CD4-positive, CD25-positive, alpha-beta regulatory T cell (primary cell): ENCODE measurements around the gene RBM44. TPM values are rescaled to one million over a fixed set of nuclear protein-coding genes. Genes with fewer than 3 reads are reported as not detected.

Experiments
- ATAC-seq, 2 donors: fragments of 150-1000 bp; cut with Tn5 transposase; one replicate each; pipeline ENCODE4 v1.10.0; 2021; ENCODE audit warnings: low read depth in 2 of 2, moderate number of reproducible peaks in 2 of 2, moderate library complexity in 1 of 2
- DNase-seq, 3 donors: peaks; one replicate each; pipeline versions ENCODE4 v3.0.0 to v3.0.0-alpha.2; 2012 to 2022; ENCODE audit warnings: mixed read lengths in 1 of 3
- H3K27ac ChIP-seq: one replicate; pipeline ENCODE4 v1.7.0; 2013; ENCODE audit warnings: mild to moderate bottlenecking, low read length; ENCODE audit not compliant: insufficient read depth, poor library complexity, severe bottlenecking
- H3K27me3 ChIP-seq: one replicate; pipeline ENCODE4 v1.7.0; 2013; ENCODE audit warnings: low read length; ENCODE audit not compliant: control insufficient read depth, insufficient read depth
- H3K36me3 ChIP-seq: one replicate; pipeline ENCODE4 v1.7.0; 2013; ENCODE audit warnings: mild to moderate bottlenecking, low read length, moderate library complexity; ENCODE audit not compliant: control insufficient read depth, insufficient read depth
- H3K4me1 ChIP-seq: 2 replicates; pipeline ENCODE4 v1.7.0; 2013; ENCODE audit warnings: mild to moderate bottlenecking, low read length; ENCODE audit not compliant: insufficient read depth, control insufficient read depth, poor library complexity, severe bottlenecking
- H3K4me3 ChIP-seq: one replicate; pipeline ENCODE4 v1.7.0; 2013; ENCODE audit warnings: low read depth, mild to moderate bottlenecking, low read length, moderate library complexity
- H3K9me3 ChIP-seq, 2 experiments: 1 replicate in 1 of 2; 2 replicates in 1 of 2; pipeline ENCODE4 v1.7.0; 2013; ENCODE audit warnings: low read length in 2 of 2, mild to moderate bottlenecking in 1 of 2, moderate library complexity in 1 of 2; ENCODE audit not compliant: control insufficient read depth in 2 of 2
- H3K27ac Mint-ChIP-seq, 3 donors: one replicate each; pipeline ENCODE4 v1.8.0; 2020 to 2022; ENCODE audit warnings: mild to moderate bottlenecking in 3 of 3, mixed read lengths in 3 of 3, moderate library complexity in 2 of 3
- H3K27me3 Mint-ChIP-seq: one replicate; pipeline ENCODE4 v1.8.0; 2022; ENCODE audit warnings: mild to moderate bottlenecking, mixed read lengths
- H3K36me3 Mint-ChIP-seq: one replicate; pipeline ENCODE4 v1.8.0; 2020; ENCODE audit warnings: mixed read lengths
- H3K4me1 Mint-ChIP-seq, 4 donors: one replicate each; pipeline ENCODE4 v1.8.0; 2020 to 2022; ENCODE audit warnings: mixed read lengths in 4 of 4, mild to moderate bottlenecking in 1 of 4
- H3K4me3 Mint-ChIP-seq, 4 donors: one replicate each; pipeline ENCODE4 v1.8.0; 2020 to 2022; ENCODE audit warnings: mild to moderate bottlenecking in 4 of 4, mixed read lengths in 4 of 4, moderate library complexity in 3 of 4
- H3K9me3 Mint-ChIP-seq, 7 donors: one replicate each; pipeline ENCODE4 v1.8.0; 2020 to 2022; ENCODE audit warnings: mixed read lengths in 7 of 7, mild to moderate bottlenecking in 3 of 7, moderate library complexity in 2 of 7
- polyA plus RNA-seq, 4 donors: library from polyadenylated mRNA; unstranded; fragments of 300-500 nt; fragmentation: Illumina TruSeq; gene quantifications; one replicate each; pipeline ENCODE4 v1.2.3, GENCODE V29; 2021
- total RNA-seq: library from RNA; stranded (reverse); gene quantifications from one replicate; pipeline ENCODE4 v1.2.3, GENCODE V29; 2022

Gene RBM44
- total and polyA plus RNA-seq, 5 donors from 2014 or later, result 0.21 to 4.5 (median 0.28) TPM; not detected in 2

DNA sequence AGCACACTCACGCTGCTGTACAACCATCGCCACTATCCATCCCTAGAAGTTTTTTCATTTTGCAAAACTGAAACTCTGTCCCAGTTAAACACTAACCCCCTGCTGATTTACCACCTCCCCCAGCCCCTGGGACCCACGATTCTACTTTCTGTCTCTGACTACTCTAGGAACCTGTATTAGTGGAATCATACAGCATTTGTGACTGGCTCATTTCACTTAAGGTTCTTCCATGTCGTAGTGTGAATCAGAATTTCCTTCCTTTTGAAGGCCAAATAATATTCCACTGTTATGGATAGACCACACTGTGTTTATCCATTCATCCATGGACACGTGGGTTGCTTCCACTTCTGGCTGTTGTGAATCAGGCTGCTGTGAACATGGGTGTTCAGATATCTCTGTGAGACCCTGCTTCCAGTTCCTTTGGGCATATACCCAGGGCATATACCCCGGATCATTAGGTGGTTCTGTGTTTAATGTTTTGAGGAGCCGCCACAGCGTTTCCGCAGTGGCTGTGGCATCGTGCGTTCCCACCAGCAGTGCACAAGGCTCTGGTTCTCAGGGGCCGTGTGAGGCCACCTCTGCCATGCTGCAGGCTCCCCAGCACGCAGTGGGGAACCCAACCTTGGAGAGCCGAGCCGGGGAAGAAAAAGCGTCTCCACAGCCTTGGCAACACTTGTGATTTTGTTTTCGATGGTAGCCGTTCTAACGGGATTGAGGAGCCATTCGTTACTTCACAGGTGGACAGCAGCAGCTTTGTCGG is 70.9 kb downstream of the RBM44 start:
- ATAC-seq, result no peak
- H3K9me3 Mint-ChIP-seq, result no peaks in the 10 kb centered on the region

GRCh38 chr2:237870126-237870525 is 71.5 kb downstream of the RBM44 start:
- Histone ChIP-seq H3K36me3 (no peaks in the 10 kb centered on the region), H3K9me3 (no peaks in the 10 kb centered on the region), H3K4me1 (no peaks in the 10 kb centered on the region), H3K27ac (no peak overlapping the region), H3K4me3 (no peak overlapping the region), H3K27me3 (no peaks in the 10 kb centered on the region)
- ATAC-seq (no peak), DNase-seq (no peak)
- Mint-ChIP-seq H3K9me3 (no peaks in the 10 kb centered on the region), H3K4me1 (peaks cover 0 to 16% (median 3%) of the 10 kb centered on the region in 4 donors), H3K36me3 (no peaks in the 10 kb centered on the region), H3K4me3 (no peak overlapping the region), H3K27me3 (peaks cover 43% of the 10 kb centered on the region), H3K27ac (peak overlapping the region in 1 of 3 donors; percentile 82)

More for the DNA sequence above, 70.9 kb downstream of the RBM44 start:
- Mint-ChIP-seq H3K27ac (peak overlapping the region in 1 of 3 donors; percentile 48), H3K4me3 (no peak overlapping the region), H3K36me3 (no peaks in the 10 kb centered on the region), H3K27me3 (peaks cover 43% of the 10 kb centered on the region), H3K4me1 (peaks cover 0 to 16% (median 3%) of the 10 kb centered on the region in 4 donors)
- no peak overlapping the region for H3K4me3 ChIP-seq
- H3K9me3 ChIP-seq, result no peaks in the 10 kb centered on the region
- H3K4me1 ChIP-seq, result no peaks in the 10 kb centered on the region
- no peaks in the 10 kb centered on the region for H3K27me3 ChIP-seq
- no peaks in the 10 kb centered on the region for H3K36me3 ChIP-seq
- DNase-seq, result no peak
- no peak overlapping the region for H3K27ac ChIP-seq

GRCh38 chr2:237870754-237871651 is 72.4 kb downstream of the RBM44 start:
- Histone ChIP-seq H3K36me3 (no peaks in the 10 kb centered on the region), H3K4me3 (no peak overlapping the region), H3K27ac (no peak overlapping the region), H3K9me3 (no peaks in the 10 kb centered on the region), H3K4me1 (no peaks in the 10 kb centered on the region), H3K27me3 (no peaks in the 10 kb centered on the region)
- Mint-ChIP-seq H3K4me3 (no peak overlapping the region), H3K4me1 (peaks cover 0 to 16% (median 3%) of the 10 kb centered on the region in 4 donors), H3K36me3 (no peaks in the 10 kb centered on the region), H3K27ac (no peak overlapping the region), H3K27me3 (peaks cover 43% of the 10 kb centered on the region), H3K9me3 (no peaks in the 10 kb centered on the region)
- ATAC-seq (no peak), DNase-seq (no peak)

GRCh38 chr2:237872178-237872887 is 73.8 kb downstream of the RBM44 start:
- Mint-ChIP-seq H3K27me3 (peaks cover 42% of the 10 kb centered on the region), H3K4me3 (no peak overlapping the region), H3K27ac (no peak overlapping the region), H3K4me1 (peaks cover 0 to 16% (median 3%) of the 10 kb centered on the region in 4 donors), H3K36me3 (no peaks in the 10 kb centered on the region), H3K9me3 (no peaks in the 10 kb centered on the region)
- Histone ChIP-seq H3K36me3 (no peaks in the 10 kb centered on the region), H3K4me3 (no peak overlapping the region), H3K27me3 (no peaks in the 10 kb centered on the region), H3K9me3 (no peaks in the 10 kb centered on the region), H3K27ac (no peak overlapping the region), H3K4me1 (no peaks in the 10 kb centered on the region)
- DNase-seq (no peak), ATAC-seq (no peak)

DNA sequence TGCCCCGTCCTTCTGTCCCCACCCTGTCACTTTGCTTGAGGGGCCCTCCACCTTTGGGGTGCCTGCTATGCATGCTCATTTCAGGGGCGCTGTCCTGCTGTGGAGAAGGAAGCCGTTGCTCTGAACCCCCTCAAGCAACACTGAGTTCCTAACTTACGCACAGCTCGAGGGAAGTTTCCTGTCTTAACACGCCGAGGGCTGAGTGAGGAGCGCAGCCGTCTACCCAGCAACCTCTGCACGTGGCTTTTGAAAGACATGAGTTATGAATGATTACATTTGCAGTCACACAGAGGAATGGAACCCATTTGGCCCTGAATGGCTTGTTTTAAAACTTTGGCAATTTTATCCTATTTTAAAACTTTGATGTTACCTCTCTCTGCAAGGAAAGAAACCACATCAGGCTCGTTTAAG is 74.8 kb downstream of the RBM44 start:
- no peak overlapping the region for H3K4me3 ChIP-seq
- DNase-seq (peak in 1 of 3 donors; percentile 50), ATAC-seq (no peak)
- H3K27ac ChIP-seq, result no peak overlapping the region
- no peaks in the 10 kb centered on the region for H3K27me3 ChIP-seq
- no peaks in the 10 kb centered on the region for H3K4me1 ChIP-seq
- H3K36me3 ChIP-seq, result no peaks in the 10 kb centered on the region
- Mint-ChIP-seq H3K4me1 (peaks cover 0 to 16% (median 3%) of the 10 kb centered on the region in 4 donors), H3K4me3 (no peak overlapping the region), H3K9me3 (no peaks in the 10 kb centered on the region), H3K27me3 (peaks cover 34% of the 10 kb centered on the region), H3K27ac (peak overlapping the region in 1 of 3 donors; percentile 67), H3K36me3 (no peaks in the 10 kb centered on the region)
- no peaks in the 10 kb centered on the region for H3K9me3 ChIP-seq

DNA sequence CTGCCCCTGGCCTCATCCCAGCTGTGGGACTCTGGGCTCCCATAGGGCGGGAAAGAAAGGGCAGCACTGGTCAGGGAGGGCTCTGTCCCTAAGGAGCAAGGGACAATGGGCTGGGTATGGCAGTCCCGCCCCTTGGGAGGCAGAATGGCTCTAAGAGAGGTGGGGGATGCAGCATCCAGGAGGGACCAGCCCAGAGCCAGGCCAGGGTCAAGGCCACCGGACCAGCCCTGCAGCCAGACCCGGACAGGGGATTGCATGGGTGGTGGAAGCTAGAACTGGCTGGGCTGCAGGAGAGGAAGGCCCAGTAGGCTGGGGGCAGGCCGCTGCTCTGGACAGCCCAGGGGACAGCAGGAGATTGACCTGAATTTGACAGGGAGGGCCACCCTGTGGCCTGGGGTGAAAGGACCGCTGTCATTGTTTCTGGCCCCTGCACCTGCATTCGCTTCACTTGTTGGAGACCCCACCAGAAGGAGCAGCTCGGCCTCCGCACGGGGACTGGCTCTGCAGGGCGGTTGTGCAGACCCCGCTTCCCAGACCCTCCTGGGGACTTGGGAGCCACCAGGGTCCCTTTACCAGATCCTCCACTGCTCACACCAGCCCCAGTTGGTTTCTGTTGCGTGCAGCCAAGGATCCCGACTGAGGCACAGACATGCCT is 75.4 kb downstream of the RBM44 start:
- Mint-ChIP-seq H3K9me3 (no peaks in the 10 kb centered on the region), H3K36me3 (no peaks in the 10 kb centered on the region), H3K4me3 (peak overlapping the region in 1 of 4 donors; percentile 4), H3K27ac (no peak overlapping the region), H3K27me3 (peaks cover 31% of the 10 kb centered on the region), H3K4me1 (peaks cover 0 to 11% (median 2%) of the 10 kb centered on the region in 4 donors)
- Histone ChIP-seq H3K27ac (no peak overlapping the region), H3K9me3 (no peaks in the 10 kb centered on the region), H3K27me3 (no peaks in the 10 kb centered on the region), H3K4me3 (no peak overlapping the region), H3K36me3 (no peaks in the 10 kb centered on the region), H3K4me1 (no peaks in the 10 kb centered on the region)
- no peak for ATAC-seq
- no peak for DNase-seq

DNA sequence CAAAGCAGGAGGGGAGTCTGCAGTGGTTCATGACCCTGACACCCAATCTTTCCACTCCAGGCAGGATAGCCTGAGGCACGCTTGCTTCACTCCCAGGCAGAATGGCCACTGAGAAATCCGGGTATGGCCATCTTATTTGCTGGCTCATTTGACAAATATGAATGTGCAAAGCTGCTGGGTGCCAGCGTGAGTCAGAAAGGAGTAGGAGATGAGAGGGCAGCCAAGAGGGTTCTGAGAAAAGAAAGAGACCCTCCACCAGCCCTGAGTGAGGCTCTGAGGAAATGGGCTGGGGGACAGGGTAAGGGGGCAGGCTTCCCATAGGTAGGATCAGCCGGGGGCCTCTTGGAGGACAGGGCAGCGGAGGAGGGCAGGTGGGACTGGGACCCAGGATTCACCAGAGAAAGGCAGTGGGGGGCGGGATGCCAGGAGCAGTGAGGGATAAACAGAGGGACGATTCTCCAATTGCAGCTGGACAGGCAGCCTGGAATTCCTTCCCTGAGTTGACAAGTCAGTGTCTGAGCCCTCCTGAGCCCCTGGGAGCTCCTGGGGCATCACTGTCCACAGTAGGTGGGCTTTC is 76.1 kb downstream of the RBM44 start:
- DNase-seq (no peak), ATAC-seq (no peak)
- Histone ChIP-seq H3K4me3 (no peak overlapping the region), H3K36me3 (no peaks in the 10 kb centered on the region), H3K27ac (no peak overlapping the region), H3K4me1 (no peaks in the 10 kb centered on the region), H3K27me3 (no peaks in the 10 kb centered on the region), H3K9me3 (no peaks in the 10 kb centered on the region)
- no peaks in the 10 kb centered on the region for H3K9me3 Mint-ChIP-seq
- H3K36me3 Mint-ChIP-seq, result no peaks in the 10 kb centered on the region
- H3K27ac Mint-ChIP-seq, result no peak overlapping the region
- H3K4me3 Mint-ChIP-seq, result no peak overlapping the region
- H3K27me3 Mint-ChIP-seq, result peaks cover 27% of the 10 kb centered on the region
- peaks cover 0 to 7% (median under 1%) of the 10 kb centered on the region in 4 donors for H3K4me1 Mint-ChIP-seq
